PC-3 (cell line): ENCODE measurements around the gene CTNND2. TPM values are rescaled to one million over a fixed set of nuclear protein-coding genes. Genes with fewer than 3 reads are reported as not detected.

Experiments
- ATAC-seq: fragments of 200-7000 bp; cut with Tn5 transposase; 2 replicates; pipeline ENCODE4 v1.9.1; 2020; ENCODE audit warnings: mild to moderate bottlenecking, moderate library complexity
- BruUV-seq: library from RNA; stranded (reverse); fragments of 400-500 nt; replicated peaks from 2 replicates; lab custom pipeline; 2021; lab: Mats Ljungman, UMichigan
- CTCF ChIA-PET: fragments of 300-600 bp; sonication (Branson Sonifier 250); formaldehyde crosslinking; loops from one replicate; lab custom pipeline; 2022; ENCODE audit warnings: antibody characterized with exemption; lab: Charles Lee
- POLR2A ChIA-PET: fragments of 300-600 bp; sonication (Branson Sonifier 250); formaldehyde crosslinking; loops from one replicate; lab custom pipeline; 2022; ENCODE audit warnings: antibody characterized with exemption; ENCODE audit not compliant: unreplicated experiment; lab: Charles Lee
- DNase-seq: peaks from one replicate; pipeline ENCODE4 v3.0.0-alpha.2; 2015
- H2AFZ ChIP-seq: fragments of 300-600 bp; sonication (generic); 2 replicates; pipeline ENCODE4 v1.6.0; 2016; ENCODE audit warnings: antibody characterized with exemption, low read length
- H3F3A ChIP-seq: fragments of 300-600 bp; sonication (generic); one replicate; pipeline ENCODE4 v1.6.0; 2017; ENCODE audit warnings: antibody characterized with exemption, low read length, control low read depth, mild to moderate bottlenecking; ENCODE audit not compliant: unreplicated experiment
- H3K27ac ChIP-seq: fragments of 300-600 bp; sonication (generic); 2 replicates; pipeline ENCODE4 v1.5.1; 2016; ENCODE audit warnings: mild to moderate bottlenecking, low read length
- H3K27me3 ChIP-seq: fragments of 300-600 bp; sonication (generic); 2 replicates; pipeline ENCODE4 v1.6.1; 2016; ENCODE audit warnings: low read length, mixed read lengths
- H3K36me3 ChIP-seq: fragments of 300-600 bp; sonication (generic); 2 replicates; pipeline ENCODE4 v1.6.1; 2016; ENCODE audit warnings: low read depth, mixed run types, low read length, mixed read lengths
- H3K4me1 ChIP-seq: fragments of 300-600 bp; sonication (generic); 2 replicates; pipeline ENCODE4 v1.5.1; 2016; ENCODE audit warnings: low read length; ENCODE audit not compliant: insufficient read depth
- H3K4me2 ChIP-seq: fragments of 300-600 bp; sonication (generic); 2 replicates; pipeline ENCODE4 v1.6.0; 2016; ENCODE audit warnings: low read length
- H3K4me3 ChIP-seq: fragments of 300-600 bp; sonication (generic); 2 replicates; pipeline ENCODE4 v1.5.1; 2016; ENCODE audit warnings: mild to moderate bottlenecking, low read length, mixed read lengths
- H3K79me2 ChIP-seq: fragments of 300-600 bp; sonication (generic); 2 replicates; pipeline ENCODE4 v1.6.1; 2017; ENCODE audit warnings: low read length, mixed read lengths
- H3K9ac ChIP-seq: fragments of 300-600 bp; sonication (generic); 2 replicates; pipeline ENCODE4 v1.6.0; 2016; ENCODE audit warnings: mild to moderate bottlenecking, low read length
- H3K9me2 ChIP-seq: fragments of 300-600 bp; sonication (generic); replicated peaks from 2 replicates; pipeline ENCODE4 v1.6.1; 2016; ENCODE audit warnings: mixed run types, low read length, mixed read lengths
- H3K9me3 ChIP-seq: fragments of 300-600 bp; sonication (generic); 2 replicates; pipeline ENCODE4 v1.6.1; 2016; ENCODE audit warnings: low read length, mixed read lengths
- H4K20me1 ChIP-seq: fragments of 300-600 bp; sonication (generic); 2 replicates; pipeline ENCODE4 v1.6.1; 2016; ENCODE audit warnings: low read length, mixed read lengths
- EZH2 ChIP-seq: fragments of 300-600 bp; sonication (generic); IDR thresholded peaks from one replicate; pipeline ENCODE4 v1.6.1; 2017; ENCODE audit warnings: antibody characterized with exemption, mild to moderate bottlenecking, low read length; ENCODE audit not compliant: unreplicated experiment
- EZH2phosphoT487 ChIP-seq: fragments of 300-600 bp; sonication (generic); IDR thresholded peaks from 2 replicates; pipeline ENCODE4 v1.6.1; 2018; ENCODE audit warnings: mild to moderate bottlenecking, antibody characterized with exemption, low read length, borderline replicate concordance
- intact Hi-C: fragments of 100-400 bp; cut with micrococcal nuclease; formaldehyde crosslinking; loops from 2 replicates; pipeline ENCODE4 v1.9.0; 2023
- total RNA-seq: library from RNA; depleted of rRNA; stranded (reverse); fragments of >200 nt; gene quantifications from 2 replicates; pipeline ENCODE4 v1.2.3, GENCODE V29; 2014
- TF ChIP-seq, protein P1 (sequence below): fragments of 300-600 bp; sonication (generic); conservative IDR thresholded peaks from 2 replicates; pipeline ENCODE4 v1.5.1; 2017; ENCODE audit warnings: antibody characterized with exemption, low read depth, mild to moderate bottlenecking, low read length

Gene CTNND2
- total RNA-seq, 1 experiment from 2014 or later, result 1.8 TPM

DNA sequence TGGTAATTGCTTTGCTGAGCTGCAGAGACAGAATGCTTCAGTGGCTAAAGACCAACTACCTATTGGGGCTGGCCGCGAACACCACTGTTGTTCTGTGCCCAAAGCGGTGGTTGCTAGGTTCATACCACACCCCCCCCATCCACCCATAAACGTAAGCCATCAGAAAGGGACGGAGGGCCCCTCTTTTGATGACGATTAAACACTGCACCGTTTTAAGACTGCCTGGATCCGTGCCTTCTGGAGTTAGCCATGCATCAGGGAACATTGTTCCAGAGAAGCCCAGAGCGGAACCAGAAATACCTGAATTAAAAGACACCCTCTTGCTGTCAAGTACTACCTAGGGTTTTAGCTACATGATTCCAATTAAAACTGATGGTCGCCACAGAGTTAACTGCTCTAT, 774.1 kb downstream of the CTNND2 start:
- no peaks in the 10 kb centered on the region for H4K20me1 ChIP-seq
- no peaks in the 10 kb centered on the region for H3K36me3 ChIP-seq
- no peak for TF ChIP-seq EZH2phosphoT487
- TF ChIP-seq, protein P1, sequence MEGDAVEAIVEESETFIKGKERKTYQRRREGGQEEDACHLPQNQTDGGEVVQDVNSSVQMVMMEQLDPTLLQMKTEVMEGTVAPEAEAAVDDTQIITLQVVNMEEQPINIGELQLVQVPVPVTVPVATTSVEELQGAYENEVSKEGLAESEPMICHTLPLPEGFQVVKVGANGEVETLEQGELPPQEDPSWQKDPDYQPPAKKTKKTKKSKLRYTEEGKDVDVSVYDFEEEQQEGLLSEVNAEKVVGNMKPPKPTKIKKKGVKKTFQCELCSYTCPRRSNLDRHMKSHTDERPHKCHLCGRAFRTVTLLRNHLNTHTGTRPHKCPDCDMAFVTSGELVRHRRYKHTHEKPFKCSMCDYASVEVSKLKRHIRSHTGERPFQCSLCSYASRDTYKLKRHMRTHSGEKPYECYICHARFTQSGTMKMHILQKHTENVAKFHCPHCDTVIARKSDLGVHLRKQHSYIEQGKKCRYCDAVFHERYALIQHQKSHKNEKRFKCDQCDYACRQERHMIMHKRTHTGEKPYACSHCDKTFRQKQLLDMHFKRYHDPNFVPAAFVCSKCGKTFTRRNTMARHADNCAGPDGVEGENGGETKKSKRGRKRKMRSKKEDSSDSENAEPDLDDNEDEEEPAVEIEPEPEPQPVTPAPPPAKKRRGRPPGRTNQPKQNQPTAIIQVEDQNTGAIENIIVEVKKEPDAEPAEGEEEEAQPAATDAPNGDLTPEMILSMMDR, result no peak
- no peak for TF ChIP-seq EZH2
- DNase-seq (no peak), ATAC-seq (no peak)
- no peak overlapping the region for H2AFZ ChIP-seq
- no peaks in the 10 kb centered on the region for H3K79me2 ChIP-seq
- 0 out of 2 replicates have a peak, but pooled peaks cover 13% of the 10 kb centered on the region for H3K27me3 ChIP-seq
- no peaks in the 10 kb centered on the region for H3K4me1 ChIP-seq
- no peak overlapping the region for H3K27ac ChIP-seq
- BruUV-seq, result no TSS peak
- CTCF ChIA-PET, result no interaction called here
- H3K9me3 ChIP-seq, result no peaks in the 10 kb centered on the region
- H3K4me3 ChIP-seq, result no peak overlapping the region
- POLR2A ChIA-PET, result no interaction called here
- H3K9me2 ChIP-seq, result no peaks in the 10 kb centered on the region
- H3F3A ChIP-seq, result no peaks in the 10 kb centered on the region
- H3K9ac ChIP-seq, result no peak overlapping the region
- intact Hi-C loops, result no loop called here
- no peak overlapping the region for H3K4me2 ChIP-seq

DNA sequence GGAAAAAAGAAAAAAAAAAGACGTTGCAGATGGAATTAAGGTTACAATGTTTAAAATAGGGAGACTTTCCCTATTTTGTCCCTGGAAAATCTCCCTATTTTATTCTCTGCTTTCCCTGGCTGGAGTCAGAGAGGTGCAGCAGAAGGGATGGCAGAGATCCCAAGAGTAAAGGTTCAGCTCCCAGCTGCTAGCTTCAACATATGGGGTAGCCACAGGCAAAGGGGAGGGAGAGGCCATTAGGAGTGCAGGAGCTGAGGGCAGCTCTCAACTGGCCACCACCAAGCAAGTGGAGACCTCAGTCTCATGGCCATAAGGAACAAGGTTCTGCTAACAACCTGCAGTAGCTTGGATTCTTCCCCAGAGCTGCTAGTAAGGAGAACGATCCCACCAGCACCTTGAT, 776.2 kb downstream of the CTNND2 start:
- ATAC-seq, result no peak
- no peaks in the 10 kb centered on the region for H3K36me3 ChIP-seq
- ChIA-PET POLR2A (no interaction called here), CTCF (no interaction called here)
- H3K27ac ChIP-seq, result no peak overlapping the region
- H2AFZ ChIP-seq, result no peak overlapping the region
- BruUV-seq, result no TSS peak
- no peak overlapping the region for H3K4me2 ChIP-seq
- H3K27me3 ChIP-seq, result peaks cover 5% of the 10 kb centered on the region; the same call in 1 of the 2 replicates
- intact Hi-C loops, result no loop called here
- no peaks in the 10 kb centered on the region for H3F3A ChIP-seq
- H3K4me1 ChIP-seq, result no peaks in the 10 kb centered on the region
- H3K9ac ChIP-seq, result no peak overlapping the region
- H3K9me2 ChIP-seq, result no peaks in the 10 kb centered on the region
- H4K20me1 ChIP-seq, result no peaks in the 10 kb centered on the region
- DNase-seq, result no peak
- no peaks in the 10 kb centered on the region for H3K9me3 ChIP-seq
- no peak overlapping the region for H3K4me3 ChIP-seq
- H3K79me2 ChIP-seq, result no peaks in the 10 kb centered on the region
- TF ChIP-seq, protein P1, result no peak
- TF ChIP-seq EZH2, result no peak
- no peak for TF ChIP-seq EZH2phosphoT487

DNA sequence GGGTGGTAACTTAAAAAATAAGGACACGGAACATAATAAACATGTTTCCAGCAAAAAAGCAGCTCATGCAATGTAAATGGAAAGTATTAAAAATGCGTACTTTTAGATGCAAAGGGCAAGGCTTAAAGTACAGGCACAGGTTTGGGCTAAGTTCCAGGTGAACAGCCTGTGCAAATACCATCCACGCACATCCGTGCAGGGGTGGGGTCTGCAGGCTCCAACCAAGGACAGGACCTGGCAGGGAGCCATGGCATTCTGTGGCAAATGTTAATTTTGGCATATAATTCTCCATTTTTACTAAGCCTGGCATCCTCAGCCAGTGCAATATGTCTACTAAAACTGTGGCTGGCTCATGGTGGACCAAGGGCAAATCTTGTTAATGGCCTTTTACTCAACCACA, 777.4 kb downstream of the CTNND2 start:
- no peak for TF ChIP-seq EZH2phosphoT487
- no peak for TF ChIP-seq EZH2
- TF ChIP-seq, protein P1, result no peak
- peaks cover 17% of the 10 kb centered on the region; the same call in 1 of the 2 replicates for H3K27me3 ChIP-seq
- CTCF ChIA-PET, result no interaction called here
- intact Hi-C loops, result no loop called here
- H3K4me2 ChIP-seq, result no peak overlapping the region
- H3K4me1 ChIP-seq, result no peaks in the 10 kb centered on the region
- H3K9me2 ChIP-seq, result no peaks in the 10 kb centered on the region
- POLR2A ChIA-PET, result no interaction called here
- no peaks in the 10 kb centered on the region for H3K36me3 ChIP-seq
- H3F3A ChIP-seq, result no peaks in the 10 kb centered on the region
- BruUV-seq, result no TSS peak
- no peaks in the 10 kb centered on the region for H4K20me1 ChIP-seq
- no peak overlapping the region for H3K27ac ChIP-seq
- no peak for DNase-seq
- H3K79me2 ChIP-seq, result no peaks in the 10 kb centered on the region
- no peaks in the 10 kb centered on the region for H3K9me3 ChIP-seq
- H2AFZ ChIP-seq, result no peak overlapping the region
- no peak overlapping the region for H3K4me3 ChIP-seq
- no peak for ATAC-seq
- H3K9ac ChIP-seq, result no peak overlapping the region
